Peyer's patch (tissue), 4 donors: ENCODE measurements around the gene TMEM106C. TPM values are rescaled to one million over a fixed set of nuclear protein-coding genes. Genes with fewer than 3 reads are reported as not detected.

Experiments used
- DNase-seq, 3 donors: peaks; one replicate each; pipeline ENCODE4 v3.0.0-alpha.2; 2017 to 2019
- H3K27ac ChIP-seq, 4 donors: fragments of 200-600 bp; sonication (generic); one replicate each; pipeline ENCODE4 v1.5.1; 2016 to 2019
- H3K27me3 ChIP-seq, 2 donors: fragments of 200-600 bp; sonication (generic); one replicate each; pipeline ENCODE4 v1.5.1; 2019
- H3K36me3 ChIP-seq, 3 donors: fragments of 200-600 bp; sonication (generic); one replicate each; pipeline ENCODE4 v1.5.1; 2016 to 2019
- H3K4me1 ChIP-seq, 4 donors: fragments of 200-600 bp; sonication (generic); one replicate each; pipeline ENCODE4 v1.5.1; 2016 to 2019
- H3K4me3 ChIP-seq, 4 donors: fragments of 200-600 bp; sonication (generic); 1 replicate in 3 of 4; 2 replicates in 1 of 4; pipeline ENCODE4 v1.5.1; 2016 to 2019; ENCODE audit warnings: mild to moderate bottlenecking in 1 of 4
- H3K9me3 ChIP-seq, 4 donors: fragments of 200-600 bp; sonication (generic); one replicate each; pipeline ENCODE4 v1.5.1; 2016 to 2019; ENCODE audit warnings: mild to moderate bottlenecking in 1 of 4
- POLR2A ChIP-seq, 2 donors: fragments of 450-650 bp; IDR thresholded peaks; one replicate each; pipeline ENCODE4 v1.5.1; 2017; ENCODE audit warnings: antibody characterized with exemption in 2 of 2, mild to moderate bottlenecking in 2 of 2, moderate library complexity in 2 of 2
- total RNA-seq, 4 donors: library from RNA; depleted of rRNA; stranded (reverse); fragments of >200 nt; gene quantifications; one replicate each; pipeline ENCODE4 v1.1.0, GENCODE V29; 2016
- TF ChIP-seq, protein P1 (sequence below), 6 experiments: fragments of 450-650 bp in 4 of 6; fragments of 200-600 bp in 2 of 6; sonication (generic) in 1 of 6; IDR thresholded peaks; one replicate each; pipeline ENCODE4 v1.5.1; 2017 to 2019; ENCODE audit warnings: antibody characterized with exemption in 6 of 6, mild to moderate bottlenecking in 3 of 6, moderate library complexity in 1 of 6

TMEM106C gene
- total RNA-seq, 4 donors from 2014 or later, result 80.9 to 326 (median 241) TPM

DNA sequence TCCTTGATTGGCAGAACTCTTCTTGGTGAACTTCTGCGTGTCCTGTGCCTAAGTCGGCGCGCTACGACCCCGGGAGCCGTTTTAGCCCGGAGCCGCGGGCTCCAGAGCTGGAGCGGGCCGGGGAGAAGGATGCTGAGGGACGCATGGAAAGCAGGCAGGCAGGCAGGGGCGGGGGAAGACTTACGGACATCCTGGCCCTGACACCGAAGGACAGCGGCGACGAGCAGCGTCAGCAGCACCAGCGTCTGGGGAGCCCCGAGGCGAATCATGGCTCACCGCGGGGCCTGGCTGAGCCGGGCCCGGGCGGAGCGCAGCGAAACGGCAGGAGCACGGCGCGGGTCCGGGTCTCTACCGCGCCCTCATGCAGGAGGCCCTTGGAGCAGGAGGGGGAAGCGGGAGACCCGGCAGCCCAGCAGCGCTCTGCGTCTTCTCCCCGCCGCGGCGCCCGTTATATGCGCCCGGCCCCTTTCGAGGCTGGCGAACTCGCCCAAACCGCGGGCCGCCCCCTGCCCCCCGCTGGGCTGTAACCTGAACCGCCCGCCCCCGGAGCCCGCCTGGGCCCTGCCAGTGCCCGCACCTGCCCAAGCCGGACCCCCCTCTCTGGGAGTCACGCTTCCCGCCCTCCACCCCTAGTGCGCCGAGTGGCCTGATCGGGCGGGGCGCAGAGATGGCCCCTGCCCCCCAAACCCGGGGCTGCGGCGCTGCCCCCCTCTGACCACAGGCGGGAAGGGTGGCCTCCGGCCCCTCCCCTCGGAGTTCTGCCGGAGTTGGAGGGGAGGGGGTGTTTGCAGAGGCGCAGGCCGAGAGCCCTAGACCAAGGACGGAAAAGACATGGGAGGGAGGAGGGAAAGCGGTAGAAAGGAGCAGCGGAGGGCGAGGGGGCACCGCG, 40.9 kb downstream of the TMEM106C start, which contains the start of gene COL2A1:
TSS of gene COL2A1 (minus strand) at position 424 of the 889 bp plus-strand sequence. CDS start at position 269, 155 bp downstream.
- TF ChIP-seq, protein P1, sequence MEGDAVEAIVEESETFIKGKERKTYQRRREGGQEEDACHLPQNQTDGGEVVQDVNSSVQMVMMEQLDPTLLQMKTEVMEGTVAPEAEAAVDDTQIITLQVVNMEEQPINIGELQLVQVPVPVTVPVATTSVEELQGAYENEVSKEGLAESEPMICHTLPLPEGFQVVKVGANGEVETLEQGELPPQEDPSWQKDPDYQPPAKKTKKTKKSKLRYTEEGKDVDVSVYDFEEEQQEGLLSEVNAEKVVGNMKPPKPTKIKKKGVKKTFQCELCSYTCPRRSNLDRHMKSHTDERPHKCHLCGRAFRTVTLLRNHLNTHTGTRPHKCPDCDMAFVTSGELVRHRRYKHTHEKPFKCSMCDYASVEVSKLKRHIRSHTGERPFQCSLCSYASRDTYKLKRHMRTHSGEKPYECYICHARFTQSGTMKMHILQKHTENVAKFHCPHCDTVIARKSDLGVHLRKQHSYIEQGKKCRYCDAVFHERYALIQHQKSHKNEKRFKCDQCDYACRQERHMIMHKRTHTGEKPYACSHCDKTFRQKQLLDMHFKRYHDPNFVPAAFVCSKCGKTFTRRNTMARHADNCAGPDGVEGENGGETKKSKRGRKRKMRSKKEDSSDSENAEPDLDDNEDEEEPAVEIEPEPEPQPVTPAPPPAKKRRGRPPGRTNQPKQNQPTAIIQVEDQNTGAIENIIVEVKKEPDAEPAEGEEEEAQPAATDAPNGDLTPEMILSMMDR (IDR thresholded peaks at IDR 0.05), result no peak
- TF ChIP-seq POLR2A (IDR thresholded peaks at IDR 0.05), result no peak
- H3K4me3 ChIP-seq, result peak within 1 kb of the TSS in 3 of 4 donors; percentile 42 to 46 (median 44)
- peaks cover 9 to 44% (median 36%) of the 10 kb centered on the region in 4 donors for H3K4me1 ChIP-seq
- no peak within 1 kb of the TSS for H3K27ac ChIP-seq
- H3K27me3 ChIP-seq, result peaks cover 0 to 38% of the 10 kb centered on the region in 2 donors
- H3K9me3 ChIP-seq, result no peaks in the 10 kb centered on the region
- DNase-seq, result peak in 2 of 3 donors; percentile 44 to 49
- no peaks in the 10 kb centered on the region for H3K36me3 ChIP-seq

DNA sequence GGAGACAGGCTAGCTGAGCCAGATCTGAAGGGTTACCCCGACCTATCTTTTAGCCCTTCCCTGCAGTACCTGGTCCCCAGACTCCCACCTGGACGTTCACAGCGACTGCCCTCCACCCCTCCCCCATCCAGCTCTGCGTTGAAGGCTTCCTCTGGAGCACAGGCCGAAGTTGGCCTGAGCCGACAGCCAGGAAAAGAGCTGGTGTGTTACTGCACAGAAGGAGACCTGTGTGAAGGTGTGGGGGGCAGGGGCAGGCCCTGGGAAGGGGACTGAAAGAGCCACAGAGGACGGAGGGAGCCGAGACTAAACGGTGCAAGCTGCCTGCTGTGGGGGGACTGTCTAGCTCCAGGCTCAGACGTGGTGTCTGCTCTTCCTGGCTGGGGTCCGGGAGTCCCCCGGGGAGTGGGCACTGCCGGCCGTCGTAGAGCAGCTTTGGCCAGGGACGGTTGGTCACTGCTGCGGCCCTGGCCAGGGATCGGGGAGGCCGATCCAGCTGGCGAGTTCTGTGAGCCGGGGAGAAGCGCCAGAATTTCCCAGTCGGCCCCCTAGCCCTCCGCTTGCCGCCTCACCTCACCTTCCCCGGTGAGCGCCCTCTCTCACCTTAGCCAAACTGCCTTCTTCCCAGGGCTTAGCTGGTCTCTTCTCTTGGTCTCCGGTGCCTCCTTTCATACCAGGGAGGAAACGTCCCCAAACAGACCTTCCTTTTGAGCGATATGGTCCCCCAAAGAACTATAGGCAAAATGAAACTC, 41.8 kb downstream of the TMEM106C start:
- Histone ChIP-seq H3K36me3 (no peaks in the 10 kb centered on the region), H3K9me3 (no peaks in the 10 kb centered on the region), H3K27me3 (peaks cover 0 to 38% of the 10 kb centered on the region in 2 donors), H3K27ac (no peak overlapping the region), H3K4me3 (no peak overlapping the region), H3K4me1 (peaks cover 9 to 44% (median 36%) of the 10 kb centered on the region in 4 donors)
- DNase-seq, result peak in 1 of 3 donors; percentile 34
- TF ChIP-seq, protein P1 (IDR thresholded peaks at IDR 0.05), result no peak
- TF ChIP-seq POLR2A (IDR thresholded peaks at IDR 0.05), result no peak

DNA sequence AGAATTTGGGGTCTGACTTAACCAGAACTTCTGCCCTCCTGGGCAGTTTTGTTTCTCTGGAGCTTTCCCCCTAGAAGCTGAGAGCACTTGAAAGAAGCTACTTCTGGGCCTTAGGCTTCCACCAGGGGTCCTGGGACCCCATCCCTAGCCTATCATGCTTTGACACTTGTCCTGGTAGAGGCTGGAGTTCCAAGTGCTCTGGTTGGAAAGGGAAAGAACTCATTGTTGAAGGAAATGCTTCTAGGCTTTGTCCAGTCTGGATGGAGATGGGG, 42.3 kb downstream of the TMEM106C start:
- Histone ChIP-seq H3K36me3 (no peaks in the 10 kb centered on the region), H3K4me1 (peaks cover 9 to 44% (median 36%) of the 10 kb centered on the region in 4 donors), H3K27ac (no peak overlapping the region), H3K9me3 (no peaks in the 10 kb centered on the region), H3K4me3 (no peak overlapping the region), H3K27me3 (peaks cover 0 to 38% of the 10 kb centered on the region in 2 donors)
- no peak for DNase-seq
- no peak for TF ChIP-seq POLR2A (IDR thresholded peaks at IDR 0.05)
- TF ChIP-seq, protein P1 (IDR thresholded peaks at IDR 0.05), result no peak

- Histone ChIP-seq H3K4me1 (peaks cover 9 to 31% (median 26%) of the 10 kb centered on the region in 4 donors), H3K9me3 (no peaks in the 10 kb centered on the region), H3K4me3 (no peak overlapping the region), H3K36me3 (no peaks in the 10 kb centered on the region), H3K27ac (no peak overlapping the region), H3K27me3 (peaks cover 0 to 35% of the 10 kb centered on the region in 2 donors)
- DNase-seq, result peak in 1 of 3 donors; percentile 19
- TF ChIP-seq, protein P1 (IDR thresholded peaks at IDR 0.05), result no peak
- TF ChIP-seq POLR2A (IDR thresholded peaks at IDR 0.05), result no peak
Measured at GRCh38 chr12:48007206-48007605, 43.8 kb downstream of the TMEM106C start.

GRCh38 chr12:48008349-48008748, 45.0 kb downstream of the TMEM106C start:
- Histone ChIP-seq H3K27me3 (peaks cover 0 to 24% of the 10 kb centered on the region in 2 donors), H3K9me3 (no peaks in the 10 kb centered on the region)

More at GRCh38 chr12:48008349-48008748, 45.0 kb downstream of the TMEM106C start:
- no peak overlapping the region for H3K27ac ChIP-seq
- no peaks in the 10 kb centered on the region for H3K36me3 ChIP-seq
- TF ChIP-seq, protein P1 (IDR thresholded peaks at IDR 0.05), result no peak
- TF ChIP-seq POLR2A (IDR thresholded peaks at IDR 0.05), result no peak
- H3K4me1 ChIP-seq, result peaks cover 9 to 20% (median 15%) of the 10 kb centered on the region in 4 donors
- peak in 1 of 3 donors; percentile 5 for DNase-seq
- H3K4me3 ChIP-seq, result no peak overlapping the region
